Measurements from ENCODE around the gene BRINP2.

Gene BRINP2

DNA sequence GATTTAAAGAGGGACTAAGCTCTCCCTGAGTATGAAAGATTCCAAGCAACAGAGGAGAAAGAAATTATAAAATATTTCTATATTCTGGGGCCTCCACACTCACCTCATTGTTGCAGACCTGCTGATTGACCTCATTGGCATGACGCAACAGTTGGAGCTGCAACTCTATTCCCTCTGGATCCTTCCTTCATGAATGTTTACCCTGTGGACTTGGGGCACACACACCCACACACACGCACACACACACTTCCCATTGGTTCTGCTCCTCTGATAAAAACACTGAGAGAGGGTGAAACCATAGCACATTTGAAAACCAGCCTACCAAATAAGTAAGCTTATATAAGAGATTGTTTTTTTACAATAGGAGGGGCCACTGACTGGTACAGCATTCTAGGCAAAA, 159.1 kb downstream of the BRINP2 start:
- DNase-seq = no peak
